Measurements from ENCODE around the gene FHAD1. TPM values are rescaled to one million over a fixed set of nuclear protein-coding genes. Genes with fewer than 3 reads are reported as not detected.

The FHAD1 gene
- 0.44 TPM in 1 of 2 replicates, not detected in the other for total RNA-seq

GRCh38 chr1:15246960-15247614, at the start of gene FHAD1:
FHAD1 (plus strand) TSS chr1:15247223; CDS start chr1:15251785, 4,562 bp downstream.

DNA sequence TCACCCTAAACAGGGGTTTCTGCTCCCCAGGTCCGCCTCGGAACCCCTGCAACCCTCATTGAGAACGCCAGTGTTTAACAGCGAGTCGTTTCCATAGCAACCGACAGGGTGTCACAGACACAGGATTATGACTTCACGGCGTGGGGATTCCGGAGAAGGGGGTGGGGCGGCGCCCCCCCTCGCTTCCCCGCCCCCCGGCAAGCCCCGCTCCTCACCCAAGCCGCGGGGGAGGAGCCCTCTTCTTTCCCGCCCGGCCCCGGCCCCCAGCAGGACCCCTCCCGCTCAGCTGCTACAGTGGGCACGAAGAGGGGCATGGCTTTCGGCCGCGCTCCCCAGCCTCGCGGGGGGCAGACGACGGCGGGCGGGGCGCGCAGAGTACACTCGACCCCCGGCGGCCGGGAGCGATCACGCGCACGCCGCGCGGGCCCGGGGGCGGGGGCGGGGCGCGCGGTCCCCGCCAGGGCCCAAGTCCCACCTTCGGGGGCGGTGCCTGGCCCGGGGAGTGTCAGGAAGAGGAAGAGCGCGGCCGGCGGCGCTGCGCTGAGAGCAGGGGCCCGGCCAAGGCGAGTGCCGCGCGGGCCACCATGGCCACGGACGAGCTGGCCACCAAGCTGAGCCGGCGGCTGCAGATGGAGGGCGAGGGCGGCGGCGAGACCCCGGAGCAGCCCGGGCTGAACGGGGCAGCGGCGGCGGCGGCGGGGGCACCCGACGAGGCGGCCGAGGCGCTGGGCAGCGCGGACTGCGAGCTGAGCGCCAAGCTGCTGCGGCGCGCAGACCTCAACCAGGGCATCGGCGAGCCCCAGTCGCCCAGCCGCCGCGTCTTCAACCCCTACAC, 162.6 kb downstream of the FHAD1 start, which contains the start of gene EFHD2:
Gene EFHD2, plus strand, starts transcription at position 501 of the 835 bp plus-strand sequence. Its CDS starts 84 bp downstream, at position 585.

Other genes starting within 250 kb of the FHAD1 start
- gene TMEM51, start 93.5 kb upstream of the FHAD1 start, total RNA-seq: 21.2 and 29.6 TPM in 2 replicates
- 27.8 and 135 TPM in 2 replicates for gene EFHD2, start 162.7 kb downstream of the FHAD1 start, total RNA-seq
- gene CTRC, start 191.2 kb downstream of the FHAD1 start, total RNA-seq: not detected in 2 replicates
- gene CELA2A, start 209.5 kb downstream of the FHAD1 start, total RNA-seq: 0.44 TPM in 1 of 2 replicates, not detected in the other
- gene CELA2B, start 228.9 kb downstream of the FHAD1 start, total RNA-seq: not detected in 2 replicates